Transverse colon (tissue), 3 donors: Measurements from ENCODE around the gene GPC6.

Experiments
- CTCF ChIP-seq, 5 experiments: fragments of 200-600 bp in 3 of 5; fragments of 450-650 bp in 2 of 5; sonication (generic) in 3 of 5; IDR thresholded peaks; 1 replicate in 2 of 5; 2 replicates in 3 of 5; pipeline ENCODE4 v1.5.1; 2016 to 2017; ENCODE audit warnings: antibody characterized with exemption in 5 of 5, inconsistent platforms in 3 of 5, mild to moderate bottlenecking in 2 of 5, moderate library complexity in 1 of 5
- EP300 ChIP-seq: sonication (generic); formaldehyde crosslinking; IDR thresholded peaks from one replicate; pipeline ENCODE4 v1.6.1; 2017; ENCODE audit warnings: antibody characterized with exemption, low read depth
- POLR2A ChIP-seq: fragments of 450-650 bp; IDR thresholded peaks from one replicate; pipeline ENCODE4 v1.6.1; 2016; ENCODE audit warnings: antibody characterized with exemption, mild to moderate bottlenecking, moderate library complexity

GRCh38 chr13:93238711-93239110, 12.1 kb downstream of the GPC6 start:
- TF ChIP-seq CTCF (IDR thresholded peaks at IDR 0.05) = no peak
- no peak for TF ChIP-seq POLR2A
- no peak for TF ChIP-seq EP300
